Stimulated activated CD4-positive, alpha-beta T cell treated with anti-CD3 and anti-CD28 coated beads, Interleukin-1b, Interleukin-23, amount 100 ng/mL, for 48 hours (primary cell): ENCODE results near the gene TCF23.
"Not testable (repeated sequence)": the region's sequence is repeated elsewhere in the genome, so short reads cannot be mapped to it uniquely, and the experiment has no call there.

ENCODE experiments used
- DNase-seq: peaks from one replicate; pipeline ENCODE4 v3.0.0-alpha.2; 2020

The TCF23 gene

DNA sequence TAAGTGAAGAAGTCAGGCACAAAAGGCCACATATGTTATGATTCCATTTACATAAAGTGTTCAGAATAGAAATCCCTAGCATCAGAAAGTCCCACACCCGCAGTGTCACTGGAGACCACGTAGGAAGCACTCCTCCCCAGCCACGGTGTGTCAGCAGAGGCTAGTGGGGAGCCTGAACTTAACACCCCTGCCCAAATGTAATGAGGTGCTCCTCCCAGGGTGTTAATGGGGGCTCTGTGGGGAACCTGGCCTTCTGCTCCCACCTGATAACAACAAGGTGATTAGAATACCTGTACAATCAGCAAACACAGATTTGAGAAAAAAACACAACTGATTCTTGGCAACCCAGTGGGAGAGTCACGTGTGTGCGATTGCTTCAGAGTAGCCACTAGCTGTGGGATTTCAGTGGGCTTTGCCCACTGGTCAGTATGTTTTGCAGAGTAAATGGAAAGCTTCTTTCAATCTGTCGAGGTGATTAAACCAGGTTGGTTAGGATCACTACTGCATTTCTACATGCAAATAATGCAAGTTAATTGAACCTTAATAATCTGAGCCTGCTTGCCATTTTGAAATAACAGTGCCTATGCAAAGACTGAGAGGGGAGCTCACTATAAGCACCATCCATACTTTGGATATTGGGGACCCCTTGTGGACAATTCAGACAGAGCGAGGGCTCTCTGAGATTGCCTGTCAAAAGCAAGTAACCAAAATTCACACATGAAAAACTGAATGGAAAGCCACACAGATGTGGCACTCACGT is 42.4 kb downstream of the TCF23 start:
- DNase-seq = peak; percentile 35

DNA sequence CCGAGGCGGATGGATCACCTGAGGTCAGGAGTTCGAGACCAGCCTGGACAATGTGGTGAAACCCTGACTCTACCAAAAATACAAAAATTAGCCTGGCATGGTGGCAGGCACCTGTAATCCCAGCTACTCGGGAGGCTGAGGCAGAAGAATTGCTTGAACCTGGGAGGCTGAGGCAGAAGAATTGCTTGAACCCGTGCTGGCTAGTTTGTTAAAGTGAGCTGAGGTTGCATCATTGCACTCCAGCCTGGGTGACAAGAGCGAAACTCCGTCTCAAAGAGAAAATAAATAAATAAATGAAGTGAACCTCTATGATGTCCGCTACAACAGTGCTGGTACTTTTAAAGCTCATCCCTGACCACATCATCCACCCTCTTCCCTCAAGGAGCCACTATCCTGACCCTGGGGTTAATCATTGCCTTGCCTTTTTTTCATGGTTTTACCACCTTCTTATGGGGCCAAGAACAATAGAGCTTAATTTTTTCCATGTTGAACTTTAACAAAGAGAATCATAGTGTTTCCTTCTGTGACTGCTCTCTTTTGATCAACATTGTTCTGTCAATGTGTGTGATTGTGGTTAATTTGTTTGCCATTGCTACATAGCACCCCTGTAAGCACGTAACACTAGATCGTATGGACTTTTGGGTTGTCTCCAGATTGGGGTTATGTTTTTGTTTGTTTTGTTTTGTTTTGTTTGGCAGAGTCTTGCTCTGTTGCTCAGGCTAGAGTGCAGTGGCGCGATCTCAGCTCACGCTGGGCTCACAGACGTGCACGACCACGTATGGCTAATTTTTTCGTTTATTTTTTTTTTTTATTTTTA is 45.9 kb downstream of the TCF23 start:
- no peak for DNase-seq

DNA sequence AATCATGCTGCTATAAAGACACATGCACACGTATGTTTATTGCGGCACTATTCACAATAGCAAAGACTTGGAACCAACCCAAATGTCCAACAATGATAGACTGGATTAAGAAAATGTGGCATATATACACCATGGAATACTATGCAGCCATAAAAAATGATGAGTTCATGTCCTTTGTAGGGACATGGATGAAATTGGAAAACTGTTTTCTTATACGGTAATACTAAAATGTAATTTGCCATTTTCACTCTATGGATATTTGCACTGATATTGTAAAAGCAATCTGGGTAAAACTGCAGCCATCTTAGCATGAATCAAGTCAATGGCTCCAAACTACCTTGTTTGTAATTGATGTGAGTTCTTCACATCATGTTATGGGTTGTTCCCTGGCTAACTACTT is 47.0 kb downstream of the TCF23 start:
- DNase-seq = not testable (repeated sequence)

DNA sequence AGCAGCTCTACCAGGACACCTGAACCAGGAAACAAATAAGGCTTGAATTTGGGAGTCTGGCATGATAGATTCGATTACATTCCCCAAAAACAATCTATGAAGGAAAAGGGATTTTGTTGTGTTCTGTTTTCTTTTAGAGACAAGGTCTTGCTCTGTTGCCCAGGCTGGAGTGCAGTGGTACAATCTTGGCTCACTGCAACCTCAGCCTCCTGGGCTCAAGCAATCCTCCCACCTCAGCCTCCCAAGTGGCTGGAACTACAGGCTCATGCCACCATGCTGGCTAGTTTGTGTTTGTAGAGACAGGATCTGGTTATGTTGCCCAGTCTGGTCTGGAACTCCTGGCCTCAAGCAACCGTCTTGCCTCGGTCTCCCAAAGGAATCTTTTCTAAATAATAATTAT is 49.3 kb downstream of the TCF23 start:
- DNase-seq = not testable (repeated sequence)

DNA sequence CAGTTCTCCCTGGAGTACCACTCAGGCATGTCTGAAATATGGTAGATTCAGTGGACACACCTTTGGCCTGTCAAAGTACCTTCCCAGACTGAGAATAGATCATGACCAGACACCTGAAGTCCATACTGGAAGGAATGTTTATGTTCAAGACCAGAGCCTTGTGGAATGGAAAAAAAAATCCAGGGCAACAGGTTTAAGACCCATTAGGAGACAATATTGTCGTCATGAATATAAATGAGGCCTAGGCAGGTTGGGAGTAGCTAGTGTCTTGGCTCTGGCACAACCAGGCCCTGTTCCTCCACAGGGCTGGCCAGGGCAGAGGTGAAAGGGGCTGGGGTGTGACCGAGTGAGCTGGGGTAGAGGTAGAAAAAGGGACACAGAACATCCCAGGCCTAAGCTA is 49.8 kb downstream of the TCF23 start:
- no peak for DNase-seq

DNA sequence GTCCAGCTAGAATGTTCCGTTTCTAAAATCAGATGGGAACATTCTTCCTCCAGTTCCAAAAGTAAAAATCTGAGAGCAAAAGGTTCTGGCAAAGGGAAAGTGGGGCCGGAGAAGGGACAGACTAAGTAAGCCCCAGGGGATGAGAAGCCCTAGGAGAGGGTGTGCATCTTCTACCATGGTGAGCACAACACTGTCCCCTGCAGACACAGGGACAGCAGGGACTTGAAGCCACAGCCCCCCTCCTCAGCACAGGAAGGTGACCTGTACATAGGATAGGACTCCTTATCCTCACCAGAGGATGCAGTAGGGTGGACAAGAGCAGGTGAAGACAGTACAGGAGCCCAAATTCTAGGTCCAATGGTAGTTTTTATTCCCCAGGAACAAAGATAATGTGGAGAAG is 50.4 kb downstream of the TCF23 start:
- no peak for DNase-seq

DNA sequence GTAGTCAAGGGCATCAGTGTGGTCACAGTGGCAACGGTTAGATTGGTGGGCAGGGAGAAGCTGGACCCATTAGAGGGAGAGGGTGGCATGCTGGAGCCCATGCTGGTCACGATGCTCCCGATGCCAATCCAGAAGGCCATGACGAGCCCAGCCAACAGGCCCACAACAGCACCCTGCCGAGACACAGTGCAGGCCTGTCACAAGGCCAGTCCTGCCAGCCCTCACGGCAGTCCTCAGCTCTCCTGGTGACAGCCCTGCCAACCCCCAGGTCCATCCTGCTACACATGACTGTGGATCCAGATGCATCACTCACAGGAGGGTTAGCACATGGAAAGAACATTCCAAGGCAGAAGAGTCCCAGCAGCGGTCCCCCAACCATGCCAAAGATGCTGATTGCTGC is 52.9 kb downstream of the TCF23 start:
- no peak for DNase-seq

DNA sequence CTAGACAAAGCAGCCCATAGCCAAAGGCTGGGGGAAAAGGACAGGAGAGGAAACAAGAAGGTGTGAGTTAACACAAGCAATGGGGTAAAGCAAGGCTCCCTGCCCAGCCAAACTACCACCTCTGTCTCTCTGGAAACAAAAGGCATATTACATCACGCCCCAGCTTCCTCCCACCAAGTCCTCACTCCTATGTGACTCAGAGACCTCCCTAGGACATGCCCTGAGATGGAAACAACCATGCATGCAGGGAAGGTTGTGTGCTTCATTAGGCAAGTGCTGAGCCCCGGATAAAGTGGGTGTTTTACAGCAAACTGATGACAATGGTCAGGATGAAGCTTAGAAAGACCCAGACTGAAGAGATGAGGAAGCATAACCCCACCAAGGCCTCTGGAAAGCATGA is 54.0 kb downstream of the TCF23 start:
- DNase-seq = no peak

DNA sequence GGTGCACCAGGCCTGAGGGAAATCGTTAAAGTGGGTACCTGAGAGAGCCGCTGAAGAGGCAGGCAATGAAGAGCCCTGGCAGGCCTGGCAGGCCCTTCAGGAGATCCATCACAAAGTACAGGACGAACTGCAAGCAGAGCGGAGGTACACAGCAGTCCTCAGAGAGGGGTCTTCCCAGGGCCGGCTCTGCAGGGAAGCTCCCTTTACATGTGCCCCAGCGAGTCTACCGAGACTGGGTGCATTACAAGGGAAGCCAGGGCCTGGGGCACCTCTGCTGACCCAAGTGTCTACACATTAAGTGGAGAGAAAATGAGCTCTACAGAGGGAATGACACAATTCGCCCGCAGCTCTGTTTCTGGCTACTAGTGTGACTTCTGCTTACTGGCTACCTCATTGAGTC is 54.9 kb downstream of the TCF23 start:
- no peak for DNase-seq

DNA sequence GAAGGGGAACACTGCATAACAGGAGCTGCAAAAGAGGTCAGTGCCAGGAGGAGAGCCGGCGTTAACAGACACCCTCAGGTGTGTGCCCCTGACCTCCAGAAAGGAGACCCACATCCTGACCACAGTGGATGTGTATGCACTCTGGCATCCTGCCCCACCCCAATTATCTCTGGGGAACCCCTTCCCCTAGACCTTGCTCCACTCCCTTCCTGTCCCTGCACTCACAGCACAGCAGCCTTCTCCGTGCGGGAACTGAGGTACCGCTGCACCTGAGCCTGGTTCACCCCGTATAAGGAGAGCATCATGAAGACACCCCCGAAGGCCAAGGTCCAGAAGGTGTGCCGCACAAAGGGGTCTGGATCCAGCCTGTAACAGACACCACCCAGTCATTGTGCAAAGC is 55.8 kb downstream of the TCF23 start:
- DNase-seq = no peak

DNA sequence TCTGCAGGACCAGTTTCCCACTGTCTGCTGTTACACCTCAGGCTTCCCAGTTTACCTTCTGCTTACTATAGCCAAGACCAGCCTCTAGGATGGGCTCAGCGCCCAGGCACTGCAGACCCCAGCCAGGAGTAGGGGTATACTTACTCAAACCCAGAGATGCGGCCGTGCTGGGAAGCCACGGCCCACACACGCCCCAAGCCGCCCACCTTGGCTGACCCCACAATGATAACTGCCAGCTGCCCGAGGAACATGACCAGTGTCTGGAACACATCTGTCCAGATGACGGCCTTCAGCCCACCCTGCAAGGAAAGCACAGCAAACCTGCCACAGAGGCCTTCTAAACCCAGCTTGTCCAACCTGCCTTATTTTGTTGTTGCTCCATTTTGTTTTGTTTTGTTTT is 56.4 kb downstream of the TCF23 start:
- no peak for DNase-seq

DNA sequence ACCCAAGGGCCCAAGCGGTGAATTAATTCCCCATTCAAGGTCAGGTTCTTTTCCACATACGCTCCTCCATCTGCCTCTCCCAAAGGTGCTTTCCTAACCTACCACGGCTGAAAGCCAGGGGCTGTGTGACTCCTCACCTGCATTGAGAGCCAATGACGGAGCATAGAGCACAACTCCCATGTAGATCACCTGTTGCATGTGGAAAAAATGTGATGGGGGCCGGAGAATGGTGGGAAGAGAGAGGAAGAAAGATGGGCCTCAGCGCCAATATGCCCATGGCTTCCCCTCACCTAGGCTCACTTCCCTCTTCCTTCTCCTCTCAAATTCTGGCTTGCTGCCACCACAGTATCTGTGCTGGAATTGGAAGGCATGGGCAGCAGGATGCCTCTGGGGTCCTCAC is 57.5 kb downstream of the TCF23 start:
- no peak for DNase-seq
